Measurements from ENCODE around the gene CD38. TPM values are rescaled to one million over a fixed set of nuclear protein-coding genes. Genes with fewer than 3 reads are reported as not detected.

Gene CD38
- total RNA-seq, 1 donor from 2014 or later, result 0.15 TPM

DNA sequence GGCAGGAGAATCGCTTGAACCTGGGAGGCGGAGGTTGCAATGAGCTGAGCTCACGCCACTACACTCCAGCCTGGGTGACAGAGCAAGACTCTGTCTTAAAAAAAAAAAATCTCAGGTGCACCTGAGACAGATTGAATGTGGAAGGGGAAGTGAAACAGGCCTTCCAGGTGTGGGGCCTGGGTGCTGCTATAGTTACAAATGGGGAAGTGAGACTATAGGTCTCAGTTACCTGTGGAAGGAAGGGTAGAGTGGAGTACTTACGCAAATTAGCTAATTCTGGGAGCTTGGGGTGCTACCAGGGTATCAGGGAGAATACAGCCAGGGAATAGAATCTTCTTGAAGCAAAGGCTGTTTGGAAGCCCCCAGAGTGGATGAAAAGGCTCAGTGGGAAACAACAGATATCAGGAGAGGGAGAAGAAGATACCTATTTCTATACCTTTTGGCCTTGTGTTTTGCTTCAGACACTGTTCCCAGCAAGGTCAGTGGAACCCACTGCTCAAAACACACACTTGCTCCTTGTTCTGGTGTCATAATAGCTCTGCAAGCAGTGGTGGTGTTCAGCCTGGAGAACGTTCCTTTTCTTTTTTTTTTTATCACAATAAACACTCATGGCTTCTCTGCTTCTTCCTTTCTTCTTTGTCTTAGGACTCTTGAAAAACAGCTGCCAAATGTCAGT is 7.0 kb downstream of the CD38 start:
- TF ChIP-seq, protein P1, sequence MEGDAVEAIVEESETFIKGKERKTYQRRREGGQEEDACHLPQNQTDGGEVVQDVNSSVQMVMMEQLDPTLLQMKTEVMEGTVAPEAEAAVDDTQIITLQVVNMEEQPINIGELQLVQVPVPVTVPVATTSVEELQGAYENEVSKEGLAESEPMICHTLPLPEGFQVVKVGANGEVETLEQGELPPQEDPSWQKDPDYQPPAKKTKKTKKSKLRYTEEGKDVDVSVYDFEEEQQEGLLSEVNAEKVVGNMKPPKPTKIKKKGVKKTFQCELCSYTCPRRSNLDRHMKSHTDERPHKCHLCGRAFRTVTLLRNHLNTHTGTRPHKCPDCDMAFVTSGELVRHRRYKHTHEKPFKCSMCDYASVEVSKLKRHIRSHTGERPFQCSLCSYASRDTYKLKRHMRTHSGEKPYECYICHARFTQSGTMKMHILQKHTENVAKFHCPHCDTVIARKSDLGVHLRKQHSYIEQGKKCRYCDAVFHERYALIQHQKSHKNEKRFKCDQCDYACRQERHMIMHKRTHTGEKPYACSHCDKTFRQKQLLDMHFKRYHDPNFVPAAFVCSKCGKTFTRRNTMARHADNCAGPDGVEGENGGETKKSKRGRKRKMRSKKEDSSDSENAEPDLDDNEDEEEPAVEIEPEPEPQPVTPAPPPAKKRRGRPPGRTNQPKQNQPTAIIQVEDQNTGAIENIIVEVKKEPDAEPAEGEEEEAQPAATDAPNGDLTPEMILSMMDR (IDR thresholded peaks at IDR 0.05; ENCODE audit: unreplicated experiment), result no peak
- Mint-ChIP-seq H3K27me3 (ENCODE audit: unreplicated experiment) (peaks cover 5% of the 10 kb centered on the region), H3K36me3 (ENCODE audit: low read depth, unreplicated experiment) (peaks cover 6% of the 10 kb centered on the region), H3K27ac (ENCODE audit: unreplicated experiment) (no peak overlapping the region), H3K4me1 (ENCODE audit: unreplicated experiment) (no peaks in the 10 kb centered on the region), H3K4me3 (ENCODE audit: unreplicated experiment) (no peak overlapping the region), H3K9me3 (ENCODE audit: unreplicated experiment) (peaks cover 11% of the 10 kb centered on the region)
- no peak for DNase-seq (ENCODE audit: low spot score)

DNA sequence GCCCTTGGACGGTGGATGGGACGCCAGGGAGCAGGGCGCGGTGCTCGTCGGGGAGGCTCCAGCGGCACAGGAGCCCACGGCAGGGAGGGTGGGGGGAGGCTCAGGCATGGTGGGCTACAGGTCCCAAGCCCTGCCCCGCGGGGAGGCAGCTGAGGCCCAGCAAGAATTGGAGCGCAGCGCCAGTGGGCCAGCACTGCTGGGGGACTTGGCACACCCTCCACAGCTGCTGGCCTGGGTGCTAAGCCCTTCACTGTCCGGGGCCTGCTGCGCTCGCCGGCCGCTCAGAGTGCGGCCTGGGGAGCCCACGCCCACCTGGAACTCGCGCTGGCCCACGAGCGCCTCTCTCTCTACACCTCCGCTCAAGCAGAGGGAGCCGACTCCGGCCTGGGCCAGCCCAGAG is 8.6 kb downstream of the CD38 start:
- TF ChIP-seq, protein P1 (IDR thresholded peaks at IDR 0.05; ENCODE audit: unreplicated experiment), result no peak
- Mint-ChIP-seq H3K4me1 (ENCODE audit: unreplicated experiment) (no peaks in the 10 kb centered on the region), H3K27ac (ENCODE audit: unreplicated experiment) (no peak overlapping the region), H3K36me3 (ENCODE audit: low read depth, unreplicated experiment) (peaks cover 6% of the 10 kb centered on the region), H3K27me3 (ENCODE audit: unreplicated experiment) (peaks cover 5% of the 10 kb centered on the region), H3K4me3 (ENCODE audit: unreplicated experiment) (no peak overlapping the region), H3K9me3 (ENCODE audit: unreplicated experiment) (peaks cover 11% of the 10 kb centered on the region)
- no peak for DNase-seq (ENCODE audit: low spot score)

DNA sequence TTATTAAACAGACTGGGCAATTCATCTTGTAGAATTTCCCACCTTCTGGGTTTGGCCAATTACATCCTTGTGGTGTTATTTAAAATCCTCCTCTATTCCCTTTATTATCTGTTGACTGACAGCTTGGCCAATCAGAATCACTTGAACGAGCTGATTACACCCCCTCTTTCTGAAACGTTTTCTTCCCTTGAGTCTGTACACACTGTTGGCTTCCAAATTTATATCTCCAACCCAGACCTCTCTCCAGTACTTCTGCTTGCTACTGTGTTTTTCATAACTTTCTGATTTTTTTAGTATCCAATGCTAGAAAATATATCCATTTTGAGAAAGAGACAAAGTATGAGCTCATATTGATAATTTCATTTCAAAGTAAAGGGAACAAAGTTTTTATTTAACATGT is 14.8 kb downstream of the CD38 start:
- no peak overlapping the region for H3K4me3 Mint-ChIP-seq (ENCODE audit: unreplicated experiment)
- TF ChIP-seq, protein P1 (IDR thresholded peaks at IDR 0.05; ENCODE audit: unreplicated experiment), result no peak
- H3K4me1 Mint-ChIP-seq (ENCODE audit: unreplicated experiment), result no peaks in the 10 kb centered on the region
- peaks cover 3% of the 10 kb centered on the region for H3K36me3 Mint-ChIP-seq (ENCODE audit: low read depth, unreplicated experiment)
- no peak for DNase-seq (ENCODE audit: low spot score)
- H3K27me3 Mint-ChIP-seq (ENCODE audit: unreplicated experiment), result peaks cover 2% of the 10 kb centered on the region
- peaks cover 9% of the 10 kb centered on the region for H3K9me3 Mint-ChIP-seq (ENCODE audit: unreplicated experiment)
- no peak overlapping the region for H3K27ac Mint-ChIP-seq (ENCODE audit: unreplicated experiment)

DNA sequence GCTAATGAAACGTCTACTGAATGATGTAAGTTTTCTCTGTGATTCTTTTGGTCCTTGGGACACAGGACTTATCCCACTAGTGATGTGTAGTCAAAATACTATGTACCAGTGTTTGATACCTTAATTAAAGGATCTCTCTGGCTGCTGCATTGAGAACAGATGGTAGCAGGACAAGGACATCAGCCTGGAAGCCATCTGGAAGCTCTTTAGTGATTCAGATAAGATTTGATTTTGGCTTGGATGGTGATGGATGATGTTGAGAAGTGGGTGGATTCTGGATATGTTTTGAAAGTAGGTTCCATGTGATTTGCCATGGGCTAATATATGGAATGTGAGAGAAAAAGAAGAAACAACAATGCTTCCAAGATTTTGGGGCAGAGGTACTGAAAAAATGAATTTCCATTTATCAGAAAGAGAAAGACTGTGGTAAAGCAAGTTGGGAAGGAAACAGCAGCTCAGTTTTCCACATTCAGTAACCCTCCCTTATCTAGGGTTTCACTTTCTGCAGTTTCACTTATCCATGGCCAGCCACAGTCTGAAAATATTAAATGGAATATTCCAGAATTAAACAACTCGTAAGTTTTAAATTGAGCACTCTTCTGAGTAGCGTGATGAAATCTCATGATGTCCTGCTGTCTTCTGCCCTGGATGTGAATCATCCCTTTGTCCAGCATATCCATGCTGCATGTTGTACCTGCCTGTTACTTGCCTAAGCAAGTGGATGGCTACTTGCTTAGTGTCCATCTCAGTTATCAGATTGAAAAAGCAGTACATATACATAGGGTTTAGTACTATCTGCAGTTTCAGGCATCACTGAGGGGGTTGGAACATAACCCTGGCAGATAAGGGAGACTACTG is 15.6 kb downstream of the CD38 start:
- Mint-ChIP-seq H3K4me1 (ENCODE audit: unreplicated experiment) (no peaks in the 10 kb centered on the region), H3K27ac (ENCODE audit: unreplicated experiment) (no peak overlapping the region), H3K9me3 (ENCODE audit: unreplicated experiment) (peaks cover 4% of the 10 kb centered on the region), H3K36me3 (ENCODE audit: low read depth, unreplicated experiment) (peaks cover 3% of the 10 kb centered on the region), H3K27me3 (ENCODE audit: unreplicated experiment) (peaks cover 2% of the 10 kb centered on the region), H3K4me3 (ENCODE audit: unreplicated experiment) (no peak overlapping the region)
- TF ChIP-seq, protein P1 (IDR thresholded peaks at IDR 0.05; ENCODE audit: unreplicated experiment), result no peak
- DNase-seq (ENCODE audit: low spot score), result no peak

DNA sequence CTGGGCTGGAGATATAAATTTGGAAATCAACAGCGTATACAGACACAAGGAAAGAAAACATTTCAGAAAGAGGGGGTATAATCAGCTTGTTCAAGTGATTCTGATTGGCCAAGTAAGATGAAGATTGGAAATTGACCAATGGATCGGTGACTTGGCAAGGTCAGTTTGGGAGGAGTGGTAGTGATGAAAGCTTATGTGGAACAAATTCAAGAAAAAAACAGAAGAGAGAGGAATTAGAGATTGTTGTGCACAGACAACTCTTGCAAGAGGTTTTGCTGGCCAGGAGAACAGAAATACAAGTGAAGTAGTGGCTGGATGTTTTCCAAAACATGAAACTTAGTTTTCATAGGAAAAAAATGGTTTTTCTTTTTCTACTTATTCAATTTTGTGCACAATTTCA is 16.3 kb downstream of the CD38 start:
- Mint-ChIP-seq H3K27ac (ENCODE audit: unreplicated experiment) (no peak overlapping the region), H3K9me3 (ENCODE audit: unreplicated experiment) (no peaks in the 10 kb centered on the region), H3K4me3 (ENCODE audit: unreplicated experiment) (no peak overlapping the region), H3K27me3 (ENCODE audit: unreplicated experiment) (peaks cover 2% of the 10 kb centered on the region), H3K36me3 (ENCODE audit: low read depth, unreplicated experiment) (peaks cover 3% of the 10 kb centered on the region), H3K4me1 (ENCODE audit: unreplicated experiment) (no peaks in the 10 kb centered on the region)
- TF ChIP-seq, protein P1 (IDR thresholded peaks at IDR 0.05; ENCODE audit: unreplicated experiment), result no peak
- no peak for DNase-seq (ENCODE audit: low spot score)

Measured in endothelial cell (in vitro differentiated cells).